ENCODE results near the gene HCAR2. TPM values are rescaled to one million over a fixed set of nuclear protein-coding genes. Genes with fewer than 3 reads are reported as not detected.
"Not testable (repeated sequence)": the region's sequence is repeated elsewhere in the genome, so short reads cannot be mapped to it uniquely, and the experiment has no call there.

The HCAR2 gene
- polyA plus RNA-seq (2013, experiment 1 of 2): 3.9 TPM
- 4.1 TPM for polyA plus RNA-seq (2013, experiment 2 of 2)

DNA sequence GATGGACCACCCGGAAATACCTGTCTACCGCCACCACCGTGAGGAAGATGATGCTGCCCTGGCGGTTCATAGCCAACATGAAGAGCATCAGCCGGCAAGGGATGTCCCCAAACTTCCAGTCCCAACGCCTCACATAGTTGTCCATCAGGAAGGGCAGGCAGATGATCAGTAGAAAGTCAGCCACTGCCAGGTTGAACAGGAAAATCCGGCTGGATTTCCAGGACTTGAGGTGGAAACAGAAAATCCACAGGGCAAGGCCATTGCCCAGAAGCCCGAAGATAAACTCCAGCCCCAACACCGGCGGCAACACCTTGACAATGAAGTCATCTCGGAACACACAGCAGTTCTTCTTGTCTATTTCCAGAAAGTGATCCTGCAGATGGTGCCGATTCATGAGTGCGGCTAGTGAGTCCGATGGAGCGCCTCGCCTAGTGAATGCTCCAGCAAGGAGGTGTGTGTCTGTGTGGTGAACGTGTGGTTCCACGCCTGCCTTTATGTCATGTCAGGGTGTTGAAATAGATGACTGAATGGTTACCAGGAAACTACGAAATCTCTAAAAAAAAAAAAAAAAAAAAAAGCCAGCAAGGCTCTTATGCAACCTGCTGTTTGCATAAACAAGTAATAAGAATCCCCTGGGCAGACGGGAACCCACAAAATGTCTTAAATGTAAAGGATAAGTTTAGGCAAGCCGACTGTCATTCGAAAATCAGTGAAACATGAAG is at the start of gene HCAR2:
HCAR2 (minus strand) TSS at position 468 of the 722 bp plus-strand sequence; CDS start at position 394, 74 bp downstream.
- peak; percentile 67 for DNase-seq
- not testable (repeated sequence) for H3K23ac ChIP-seq (ENCODE audit: low read length in 2 of 2); H3K14ac ChIP-seq (ENCODE audit: low read length in 2 of 2); H3K27me3 ChIP-seq (ENCODE audit: control insufficient read depth in 1 of 2, insufficient read depth in 1 of 2, low read length in 2 of 2); H2AK5ac ChIP-seq (ENCODE audit: low read length, severe bottlenecking); H3K36me3 ChIP-seq (ENCODE audit: control insufficient read depth in 1 of 2, insufficient read depth in 2 of 2, low read depth in 1 of 2, low read length in 2 of 2); H2AFZ ChIP-seq (ENCODE audit: low read depth, low read length); H2BK5ac ChIP-seq (ENCODE audit: low read depth, low read length, poor library complexity, severe bottlenecking); H3K4me2 ChIP-seq (ENCODE audit: low read length, poor library complexity, severe bottlenecking); H2BK120ac ChIP-seq (ENCODE audit: low read depth, low read length); H3K79me1 ChIP-seq (replicated peaks; ENCODE audit: low read length, poor library complexity, severe bottlenecking); H3K9me3 ChIP-seq (ENCODE audit: control insufficient read depth, low read length); H4K8ac ChIP-seq (ENCODE audit: low read length); H3K4me1 ChIP-seq (ENCODE audit: control insufficient read depth, insufficient read depth, low read depth, low read length); H3K27ac ChIP-seq (ENCODE audit: low read length, poor library complexity, severe bottlenecking); H3K9ac ChIP-seq (ENCODE audit: low read length); H3K4me3 ChIP-seq (ENCODE audit: insufficient read depth in 1 of 2, low read depth in 1 of 2, low read length in 2 of 2)
- H3K18ac ChIP-seq (ENCODE audit: low read depth in 1 of 2, low read length in 2 of 2): peak within 1 kb of the TSS; percentile 43 to 59
- H4K91ac ChIP-seq (ENCODE audit: low read length): peak within 1 kb of the TSS; percentile 66
- peak within 1 kb of the TSS; percentile 23 for H2BK15ac ChIP-seq (ENCODE audit: low read depth, poor library complexity, severe bottlenecking)
- H2BK12ac ChIP-seq (ENCODE audit: low read length in 2 of 2): peak within 1 kb of the TSS in 1 of 2 experiments; percentile 59
- H3K4ac ChIP-seq (ENCODE audit: low read depth in 1 of 2, low read length in 2 of 2): peak within 1 kb of the TSS in 1 of 2 experiments; percentile 54
- whole genome bisulfite sequencing: 96% methylated on average over 19 of the region's 22 CpGs

DNA sequence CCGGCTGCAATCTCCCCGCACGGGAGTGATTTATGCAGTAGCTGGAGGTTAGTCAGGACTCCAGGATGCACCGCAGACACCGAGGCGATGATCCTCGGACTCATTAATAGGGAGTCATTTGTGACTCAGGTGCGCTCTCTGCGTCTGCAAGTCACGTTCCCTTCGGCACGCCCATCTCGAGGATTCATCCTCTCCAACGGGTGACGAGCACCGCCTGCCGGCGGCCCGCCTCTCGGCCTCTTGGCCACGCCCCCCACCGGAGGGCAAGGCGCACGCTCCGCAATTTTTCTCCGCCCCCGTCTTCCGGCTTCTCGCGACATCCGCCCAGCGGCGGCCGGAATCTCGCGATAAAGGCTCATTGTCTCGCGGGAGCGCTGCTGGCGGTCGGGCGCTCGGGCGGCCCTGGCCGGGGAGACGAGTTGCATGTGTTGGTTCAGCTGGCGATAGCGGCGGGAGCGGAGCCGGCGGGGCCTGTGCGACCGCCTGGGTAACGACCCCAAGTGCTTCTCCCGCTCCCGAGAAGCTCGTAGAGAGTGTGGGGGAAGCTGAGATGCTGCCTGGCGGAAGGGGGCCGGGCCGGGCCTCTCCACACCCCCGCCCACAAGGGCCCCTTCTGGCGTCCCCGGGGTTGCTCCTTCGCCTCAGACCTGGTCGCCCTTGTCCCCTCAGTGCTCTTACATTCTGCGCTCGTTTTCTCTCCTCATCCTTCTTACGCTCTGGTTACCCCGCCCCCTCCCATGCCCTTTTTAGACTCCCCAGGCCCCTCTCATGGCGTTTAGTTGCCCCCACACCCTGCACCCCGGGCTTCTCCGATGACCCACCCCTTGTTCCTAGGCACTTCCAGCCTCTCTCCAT is 49.5 kb upstream of the HCAR2 start, which contains the start of gene DENR:
DENR (plus strand) TSS at position 361 of the 855 bp plus-strand sequence. CDS start 878 bp downstream, outside the sequence.
- H2BK120ac ChIP-seq (ENCODE audit: low read depth, low read length): peak within 1 kb of the TSS; percentile 68
- peak within 1 kb of the TSS; percentile 74 to 100 for H3K4me3 ChIP-seq (ENCODE audit: insufficient read depth in 1 of 2, low read depth in 1 of 2, low read length in 2 of 2)
- H4K91ac ChIP-seq (ENCODE audit: low read length): peak within 1 kb of the TSS; percentile 70
- peak within 1 kb of the TSS in 1 of 2 experiments; percentile 82 for H3K14ac ChIP-seq (ENCODE audit: low read length in 2 of 2)
- peak within 1 kb of the TSS; percentile 83 for H2BK5ac ChIP-seq (ENCODE audit: low read depth, low read length, poor library complexity, severe bottlenecking)
- H3K18ac ChIP-seq (ENCODE audit: low read depth in 1 of 2, low read length in 2 of 2): peak within 1 kb of the TSS; percentile 82 to 94
- peaks cover 5% of the 10 kb centered on the region for H3K79me1 ChIP-seq (replicated peaks; ENCODE audit: low read length, poor library complexity, severe bottlenecking)
- peak; percentile 96 for DNase-seq
- peak within 1 kb of the TSS in 1 of 2 experiments; percentile 59 for H2BK12ac ChIP-seq (ENCODE audit: low read length in 2 of 2)
- H3K36me3 ChIP-seq (ENCODE audit: control insufficient read depth in 1 of 2, insufficient read depth in 2 of 2, low read depth in 1 of 2, low read length in 2 of 2): peaks cover 6 to 38% of the 10 kb centered on the region in 2 experiments
- WGBS: under 1% methylated on average over 73 of the region's 73 CpGs
- peak within 1 kb of the TSS; percentile 10 to 96 for H3K4ac ChIP-seq (ENCODE audit: low read depth in 1 of 2, low read length in 2 of 2)
- peak within 1 kb of the TSS; percentile 92 for H4K8ac ChIP-seq (ENCODE audit: low read length)
- H3K23ac ChIP-seq (ENCODE audit: low read length in 2 of 2): peak within 1 kb of the TSS in 1 of 2 experiments; percentile 99
- no peaks in the 10 kb centered on the region for H3K9me3 ChIP-seq (ENCODE audit: control insufficient read depth, low read length)
- peak within 1 kb of the TSS; percentile 79 for H3K27ac ChIP-seq (ENCODE audit: low read length, poor library complexity, severe bottlenecking)
- peak within 1 kb of the TSS; percentile 89 for H3K4me2 ChIP-seq (ENCODE audit: low read length, poor library complexity, severe bottlenecking)
- H3K4me1 ChIP-seq (ENCODE audit: control insufficient read depth, insufficient read depth, low read depth, low read length): peaks cover 7% of the 10 kb centered on the region
- H2BK15ac ChIP-seq (ENCODE audit: low read depth, poor library complexity, severe bottlenecking): peak within 1 kb of the TSS; percentile 61
- H2AK5ac ChIP-seq (ENCODE audit: low read length, severe bottlenecking): peak within 1 kb of the TSS; percentile 0
- peak within 1 kb of the TSS; percentile 99 for H3K9ac ChIP-seq (ENCODE audit: low read length)
- H2AFZ ChIP-seq (ENCODE audit: low read depth, low read length): peak within 1 kb of the TSS; percentile 87
- no peaks in the 10 kb centered on the region for H3K27me3 ChIP-seq (ENCODE audit: control insufficient read depth in 1 of 2, insufficient read depth in 1 of 2, low read length in 2 of 2)

DNA sequence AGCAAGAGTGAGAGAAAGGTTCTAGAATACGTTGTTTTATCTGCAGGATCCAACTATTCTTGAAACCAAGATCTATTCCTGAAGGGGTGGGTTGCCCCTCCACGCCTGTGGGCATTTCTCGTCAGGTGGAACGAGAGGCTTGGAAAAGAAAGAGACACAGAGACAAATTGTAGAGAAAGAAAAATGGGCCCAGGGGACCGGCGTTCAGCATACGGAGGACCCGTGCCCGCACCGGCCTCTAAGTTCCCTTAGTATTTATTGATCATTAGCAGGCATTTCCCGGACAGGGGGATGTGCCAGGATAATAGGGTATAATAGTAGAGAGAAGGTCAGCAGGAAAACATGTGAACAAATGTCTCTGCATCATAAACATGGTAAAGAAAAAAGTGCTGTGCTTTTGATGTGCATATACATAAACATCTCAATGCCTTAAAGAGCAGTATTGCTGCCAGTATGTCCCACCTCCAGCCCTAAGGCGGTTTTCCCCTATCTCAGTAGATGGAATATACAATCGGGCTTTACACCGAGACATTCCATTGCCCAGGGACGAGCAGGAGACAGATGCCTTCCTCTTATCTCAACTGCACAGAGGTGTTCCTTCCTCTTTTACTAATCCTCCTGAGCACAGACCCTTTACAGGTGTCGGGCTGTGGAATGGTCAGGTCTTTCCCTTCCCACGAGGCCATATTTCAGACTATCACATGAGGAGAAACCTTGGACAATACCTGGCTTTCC is 47.8 kb upstream of the HCAR2 start:
- H3K9ac ChIP-seq (ENCODE audit: low read length); H4K91ac ChIP-seq (ENCODE audit: low read length); H2BK12ac ChIP-seq (ENCODE audit: low read length in 2 of 2); H3K14ac ChIP-seq (ENCODE audit: low read length in 2 of 2); H3K27me3 ChIP-seq (ENCODE audit: control insufficient read depth in 1 of 2, insufficient read depth in 1 of 2, low read length in 2 of 2); H3K18ac ChIP-seq (ENCODE audit: low read depth in 1 of 2, low read length in 2 of 2); H3K4me1 ChIP-seq (ENCODE audit: control insufficient read depth, insufficient read depth, low read depth, low read length); DNase-seq; H4K8ac ChIP-seq (ENCODE audit: low read length); H3K79me1 ChIP-seq (replicated peaks; ENCODE audit: low read length, poor library complexity, severe bottlenecking); H3K27ac ChIP-seq (ENCODE audit: low read length, poor library complexity, severe bottlenecking); H2AFZ ChIP-seq (ENCODE audit: low read depth, low read length); H3K23ac ChIP-seq (ENCODE audit: low read length in 2 of 2); H3K4me3 ChIP-seq (ENCODE audit: insufficient read depth in 1 of 2, low read depth in 1 of 2, low read length in 2 of 2); H3K4ac ChIP-seq (ENCODE audit: low read depth in 1 of 2, low read length in 2 of 2); H3K9me3 ChIP-seq (ENCODE audit: control insufficient read depth, low read length); H2AK5ac ChIP-seq (ENCODE audit: low read length, severe bottlenecking); H2BK120ac ChIP-seq (ENCODE audit: low read depth, low read length); H2BK15ac ChIP-seq (ENCODE audit: low read depth, poor library complexity, severe bottlenecking); H3K4me2 ChIP-seq (ENCODE audit: low read length, poor library complexity, severe bottlenecking); H2BK5ac ChIP-seq (ENCODE audit: low read depth, low read length, poor library complexity, severe bottlenecking): not testable (repeated sequence)
- 62% methylated on average over 17 of the region's 17 CpGs for WGBS
- peaks cover 6 to 22% of the 10 kb centered on the region in 2 experiments for H3K36me3 ChIP-seq (ENCODE audit: control insufficient read depth in 1 of 2, insufficient read depth in 2 of 2, low read depth in 1 of 2, low read length in 2 of 2)

All from mesenchymal stem cell (in vitro differentiated cells and primary cell).